HepG2 (cell line): ENCODE results near the gene MUL1. TPM values are rescaled to one million over a fixed set of nuclear protein-coding genes. Genes with fewer than 3 reads are reported as not detected.

ENCODE experiments used
- ADNP ChIP-seq: sonication (generic); formaldehyde crosslinking; IDR thresholded peaks from 2 replicates; pipeline ENCODE4 v1.4.0; 2020; ENCODE audit warnings: missing genetic modification reagents
- AKNA ChIP-seq: sonication (generic); formaldehyde crosslinking; IDR thresholded peaks from 2 replicates; pipeline ENCODE4 v1.4.0; 2020; ENCODE audit warnings: missing genetic modification reagents, borderline replicate concordance
- ATF7 ChIP-seq, 2 experiments: fragments of 450-650 bp in 1 of 2; sonication (generic) in 1 of 2; formaldehyde crosslinking in 1 of 2; IDR thresholded peaks; 2 replicates each; pipeline versions ENCODE4 v1.4.0 to v1.6.1; 2016 to 2020; ENCODE audit warnings: antibody characterized with exemption in 1 of 2, mild to moderate bottlenecking in 1 of 2, missing genetic modification reagents in 1 of 2
- CCAR2 ChIP-seq: fragments of 200-400 bp; formaldehyde crosslinking; optimal IDR thresholded peaks from 2 replicates; pipeline ENCODE3; 2018; ENCODE audit warnings: low read depth, mild to moderate bottlenecking, low read length, moderate library complexity
- HMGA1 ChIP-seq: sonication (generic); formaldehyde crosslinking; conservative IDR thresholded peaks from 2 replicates; pipeline ENCODE4 v1.4.0; 2020; ENCODE audit warnings: missing genetic modification reagents
- MIER2 ChIP-seq: IDR thresholded peaks from 2 replicates; pipeline ENCODE4 v1.6.1; 2016; ENCODE audit warnings: missing biosample characterization, missing genetic modification reagents
- NFYC ChIP-seq: IDR thresholded peaks from 2 replicates; pipeline ENCODE4 v1.6.1; 2016; ENCODE audit warnings: missing genetic modification reagents, missing compliant biosample characterization
- NR2F2 ChIP-seq: IDR thresholded peaks from 2 replicates; pipeline ENCODE4 v1.6.1; 2012; ENCODE audit warnings: low read depth, inconsistent platforms, borderline replicate concordance
- RBM39 ChIP-seq: fragments of 200-400 bp; formaldehyde crosslinking; IDR thresholded peaks from one replicate; pipeline ENCODE4 v1.6.1; 2018; ENCODE audit warnings: antibody characterized with exemption, mild to moderate bottlenecking, low read depth, low read length; ENCODE audit not compliant: poor library complexity, severe bottlenecking
- SMAD9 ChIP-seq: sonication (generic); formaldehyde crosslinking; IDR thresholded peaks from 2 replicates; pipeline ENCODE4 v1.5.1; 2020; ENCODE audit warnings: mild to moderate bottlenecking, missing genetic modification reagents
- SNAI1 ChIP-seq: sonication (generic); formaldehyde crosslinking; IDR thresholded peaks from 2 replicates; pipeline ENCODE4 v1.5.0; 2020; ENCODE audit warnings: mild to moderate bottlenecking, missing genetic modification reagents, borderline replicate concordance
- TBP ChIP-seq: sonication (generic); formaldehyde crosslinking; IDR thresholded peaks from 2 replicates; pipeline ENCODE4 v1.5.0; 2020; ENCODE audit warnings: missing genetic modification reagents
- TBX2 ChIP-seq: sonication (generic); formaldehyde crosslinking; IDR thresholded peaks from 2 replicates; pipeline ENCODE4 v1.5.0; 2020; ENCODE audit warnings: missing genetic modification reagents, mild to moderate bottlenecking, borderline replicate concordance
- TCF7 ChIP-seq: sonication (generic); IDR thresholded peaks from 2 replicates; pipeline ENCODE4 v1.6.1; 2016; ENCODE audit warnings: antibody characterized with exemption, low read depth
- THRA ChIP-seq: sonication (generic); formaldehyde crosslinking; IDR thresholded peaks from 2 replicates; pipeline ENCODE4 v1.4.0; 2020; ENCODE audit warnings: missing genetic modification reagents, borderline replicate concordance
- ZNF12 ChIP-seq: sonication (generic); formaldehyde crosslinking; IDR thresholded peaks from 2 replicates; pipeline ENCODE4 v1.5.0; 2020; ENCODE audit warnings: missing genetic modification reagents
- ZNF124 ChIP-seq: sonication (generic); formaldehyde crosslinking; IDR thresholded peaks from 2 replicates; pipeline ENCODE4 v1.4.0; 2020; ENCODE audit warnings: missing genetic modification reagents
- ZNF3 ChIP-seq: IDR thresholded peaks from 2 replicates; pipeline ENCODE4 v1.7.0; 2017; ENCODE audit warnings: inconsistent platforms
- ZNF891 ChIP-seq: sonication (generic); formaldehyde crosslinking; IDR thresholded peaks from 2 replicates; pipeline ENCODE4 v1.5.0; 2020; ENCODE audit warnings: mild to moderate bottlenecking, missing genetic modification reagents
- polyA plus RNA-seq, 8 experiments: library from polyadenylated mRNA; depleted of rRNA in 3 of 8; stranded (reverse) in 7 of 8; unstranded in 1 of 8; fragments of >200 nt; fragmentation: Illumina TruSeq in 4 of 8; extraction: Trizol in 4 of 8; gene quantifications; 2 replicates each; pipeline versions ENCODE4 v1.2.1 to v1.2.3, GENCODE V29; 2011 to 2016; ENCODE audit warnings: low read depth in 4 of 8, missing spikeins in 1 of 8, mixed read lengths in 1 of 8; ENCODE audit not compliant: insufficient read depth in 1 of 8
- total RNA-seq, 5 experiments: library from RNA; depleted of rRNA; stranded (reverse); fragments of >200 nt; fragmentation: Illumina TruSeq; extraction: Trizol; gene quantifications; 2 replicates each; pipeline ENCODE4 v1.2.3, GENCODE V29; 2016; ENCODE audit warnings: low read depth in 1 of 5
- TF ChIP-seq, protein P1 (sequence below): IDR thresholded peaks from 2 replicates; pipeline ENCODE4 v1.6.1; 2016; ENCODE audit warnings: low read depth
- TF ChIP-seq, protein P2 (sequence below): sonication (generic); formaldehyde crosslinking; IDR thresholded peaks from 2 replicates; pipeline ENCODE4 v1.4.0; 2020; ENCODE audit warnings: mild to moderate bottlenecking, missing genetic modification reagents

The MUL1 gene
- total and polyA plus RNA-seq, 2 of the 13 experiments (the other 11 are each of a cell fraction or from before 2014, with no cell fraction given) = 21.5 to 26.5 TPM

DNA sequence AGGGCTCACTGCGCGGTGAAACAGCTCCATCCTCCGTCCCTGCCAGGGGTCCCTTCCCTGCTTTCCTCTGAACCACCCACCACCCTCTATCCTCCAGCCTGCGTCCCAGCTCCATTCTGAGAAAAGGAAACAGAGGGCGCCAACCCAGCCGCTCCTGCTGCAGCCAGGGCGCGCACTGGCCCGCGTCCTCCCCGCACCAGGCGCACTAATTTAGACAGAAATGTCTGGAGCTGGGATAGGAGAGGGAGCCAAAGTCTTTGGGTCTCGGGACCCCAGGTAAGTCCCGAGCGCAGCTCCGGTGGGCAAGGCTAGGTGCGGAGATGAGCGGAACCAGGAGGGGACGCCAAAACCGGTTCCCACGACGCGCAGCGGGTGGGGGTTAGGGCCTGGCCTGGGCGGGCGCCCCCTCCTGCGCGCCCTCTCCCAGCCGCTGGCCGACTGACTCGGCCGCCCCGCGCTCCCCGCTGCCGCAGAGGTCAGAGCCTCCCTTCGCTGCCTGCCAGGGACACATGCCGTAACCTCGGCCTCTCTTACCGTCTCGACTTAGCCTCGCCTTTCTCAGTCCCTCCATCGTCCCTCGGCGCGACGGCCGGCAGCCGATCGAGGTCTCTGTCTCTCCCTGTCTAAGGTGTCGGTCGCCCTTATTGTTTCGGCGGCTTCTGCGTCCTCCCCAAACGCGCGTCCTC is 24.0 kb downstream of the MUL1 start (continued):
- no peak for TF ChIP-seq CCAR2
- TF ChIP-seq, protein P1, sequence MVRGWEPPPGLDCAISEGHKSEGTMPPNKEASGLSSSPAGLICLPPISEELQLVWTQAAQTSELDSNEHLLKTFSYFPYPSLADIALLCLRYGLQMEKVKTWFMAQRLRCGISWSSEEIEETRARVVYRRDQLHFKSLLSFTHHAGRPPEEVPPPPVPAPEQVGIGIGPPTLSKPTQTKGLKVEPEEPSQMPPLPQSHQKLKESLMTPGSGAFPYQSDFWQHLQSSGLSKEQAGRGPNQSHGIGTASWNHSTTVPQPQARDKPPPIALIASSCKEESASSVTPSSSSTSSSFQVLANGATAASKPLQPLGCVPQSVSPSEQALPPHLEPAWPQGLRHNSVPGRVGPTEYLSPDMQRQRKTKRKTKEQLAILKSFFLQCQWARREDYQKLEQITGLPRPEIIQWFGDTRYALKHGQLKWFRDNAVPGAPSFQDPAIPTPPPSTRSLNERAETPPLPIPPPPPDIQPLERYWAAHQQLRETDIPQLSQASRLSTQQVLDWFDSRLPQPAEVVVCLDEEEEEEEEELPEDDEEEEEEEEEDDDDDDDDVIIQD = no peak
- 0 out of 2 replicates have a peak, but pooled peaks have one; percentile 5 for TF ChIP-seq MIER2 (CRISPR knock-in tag)
- TF ChIP-seq TCF7 = no peak
- TF ChIP-seq ZNF891 (CRISPR knock-in tag) = no peak
- no peak for TF ChIP-seq ADNP
- TF ChIP-seq RBM39 = no peak
- TF ChIP-seq TBX2 (CRISPR knock-in tag) = peak; percentile 50
- TF ChIP-seq NR2F2 = no peak
- TF ChIP-seq SMAD9 (CRISPR knock-in tag) = no peak
- TF ChIP-seq SNAI1 (CRISPR knock-in tag) = no peak
- no peak; the same call in 1 of the 2 replicates for TF ChIP-seq THRA (CRISPR knock-in tag)
- no peak for TF ChIP-seq ATF7 (IDR thresholded peaks at IDR 0.05)
- no peak for TF ChIP-seq ATF7 (CRISPR knock-in tag; IDR thresholded peaks at IDR 0.05)
- TF ChIP-seq ZNF3 (CRISPR knock-in tag) = no peak
- no peak for TF ChIP-seq AKNA
- no peak; the same call in 1 of the 2 replicates for TF ChIP-seq ZNF12 (CRISPR knock-in tag)
- TF ChIP-seq ZNF124 = no peak
- TF ChIP-seq, protein P2, sequence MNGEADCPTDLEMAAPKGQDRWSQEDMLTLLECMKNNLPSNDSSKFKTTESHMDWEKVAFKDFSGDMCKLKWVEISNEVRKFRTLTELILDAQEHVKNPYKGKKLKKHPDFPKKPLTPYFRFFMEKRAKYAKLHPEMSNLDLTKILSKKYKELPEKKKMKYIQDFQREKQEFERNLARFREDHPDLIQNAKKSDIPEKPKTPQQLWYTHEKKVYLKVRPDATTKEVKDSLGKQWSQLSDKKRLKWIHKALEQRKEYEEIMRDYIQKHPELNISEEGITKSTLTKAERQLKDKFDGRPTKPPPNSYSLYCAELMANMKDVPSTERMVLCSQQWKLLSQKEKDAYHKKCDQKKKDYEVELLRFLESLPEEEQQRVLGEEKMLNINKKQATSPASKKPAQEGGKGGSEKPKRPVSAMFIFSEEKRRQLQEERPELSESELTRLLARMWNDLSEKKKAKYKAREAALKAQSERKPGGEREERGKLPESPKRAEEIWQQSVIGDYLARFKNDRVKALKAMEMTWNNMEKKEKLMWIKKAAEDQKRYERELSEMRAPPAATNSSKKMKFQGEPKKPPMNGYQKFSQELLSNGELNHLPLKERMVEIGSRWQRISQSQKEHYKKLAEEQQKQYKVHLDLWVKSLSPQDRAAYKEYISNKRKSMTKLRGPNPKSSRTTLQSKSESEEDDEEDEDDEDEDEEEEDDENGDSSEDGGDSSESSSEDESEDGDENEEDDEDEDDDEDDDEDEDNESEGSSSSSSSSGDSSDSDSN (CRISPR knock-in tag) = peak; percentile 97
- TF ChIP-seq NFYC (CRISPR knock-in tag) = no peak
- TF ChIP-seq HMGA1 (CRISPR knock-in tag) = no peak
- TF ChIP-seq TBP = no peak
